Lung (tissue), 12 donors: ENCODE results near the gene TRAPPC12. TPM values are rescaled to one million over a fixed set of nuclear protein-coding genes. Genes with fewer than 3 reads are reported as not detected.
"Not testable (repeated sequence)": the region's sequence is repeated elsewhere in the genome, so short reads cannot be mapped to it uniquely, and the experiment has no call there.

Experiments
- ATAC-seq: fragments of 200-7000 bp; cut with Tn5 transposase; one replicate; pipeline ENCODE4 v1.9.1; 2020; ENCODE audit warnings: moderate number of reproducible peaks; ENCODE audit not compliant: insufficient read depth, low FRiP score
- DNase-seq, 3 donors: peaks; one replicate each; pipeline ENCODE4 v3.0.0-alpha.2; 2013 to 2017
- H3K27ac ChIP-seq, 2 donors: one replicate each; pipeline ENCODE4 v1.5.1; 2013; ENCODE audit warnings: mild to moderate bottlenecking in 2 of 2, moderate library complexity in 2 of 2, control low read depth in 1 of 2, inconsistent platforms in 1 of 2, low read depth in 1 of 2, low read length in 1 of 2
- H3K27me3 ChIP-seq, 3 donors: one replicate each; pipeline ENCODE4 v1.5.1; 2013; ENCODE audit warnings: low read length in 2 of 3; ENCODE audit not compliant: control insufficient read depth in 3 of 3, insufficient read depth in 3 of 3
- H3K36me3 ChIP-seq, 4 donors: one replicate each; pipeline ENCODE4 v1.5.1; 2013; ENCODE audit warnings: low read length in 4 of 4, mild to moderate bottlenecking in 1 of 4, moderate library complexity in 1 of 4; ENCODE audit not compliant: control insufficient read depth in 4 of 4, insufficient read depth in 4 of 4
- H3K4me1 ChIP-seq, 5 donors: one replicate each; pipeline ENCODE4 v1.5.1; 2013; ENCODE audit warnings: low read length in 5 of 5, mild to moderate bottlenecking in 2 of 5, moderate library complexity in 1 of 5; ENCODE audit not compliant: control insufficient read depth in 5 of 5, insufficient read depth in 5 of 5
- H3K4me3 ChIP-seq: one replicate; pipeline ENCODE4 v1.5.1; 2013; ENCODE audit warnings: mild to moderate bottlenecking, control low read depth, moderate library complexity
- H3K9ac ChIP-seq, 2 donors: one replicate each; pipeline ENCODE4 v1.5.1; 2013; ENCODE audit warnings: low read length in 2 of 2, control low read depth in 1 of 2; ENCODE audit not compliant: insufficient read depth in 1 of 2
- H3K9me3 ChIP-seq, 4 donors: one replicate each; pipeline ENCODE4 v1.5.1; 2013; ENCODE audit warnings: low read length in 3 of 4, mild to moderate bottlenecking in 1 of 4, moderate library complexity in 1 of 4; ENCODE audit not compliant: control insufficient read depth in 4 of 4, insufficient read depth in 3 of 4
- CTCF ChIP-seq: IDR thresholded peaks from 2 replicates; pipeline ENCODE4 v1.5.1; 2012; ENCODE audit warnings: mild to moderate bottlenecking; ENCODE audit errors: control extremely low read depth, extremely low read depth
- WGBS, 2 donors: extraction: QIAGEN DNeasy Blood & Tissue Kit; methylation state at CpG; one replicate each; pipeline ENCODE4 v1.1.7; 2013; 5-methylcytosine and 5-hydroxymethylcytosine counted together
- polyA plus RNA-seq, 2 donors: library from polyadenylated mRNA; stranded (reverse); fragments of 200-250 nt; gene quantifications; one replicate each; pipeline ENCODE4 v1.2.1, GENCODE V29; 2013
- total RNA-seq, 2 donors: library from RNA; depleted of rRNA in 1 of 2; stranded (reverse); fragments of >200 nt in 1 of 2; gene quantifications; one replicate each; pipeline ENCODE4 v1.2.1, GENCODE V29; 2014 to 2021
- donor health status: control.
- donor health status: control.
- donor health status: Bipolar disorder and iron deficiency.
- donor health status: healthy.
- donor health status: DM: yes; HTN: yes; CAD: no.

The TRAPPC12 gene
- total and polyA plus RNA-seq, 4 donors = 49.9 to 117 (median 91.0) TPM

GRCh38 chr2:3513026-3513810, 133.7 kb downstream of the TRAPPC12 start:
- no peak overlapping the region for H3K27ac ChIP-seq
- H3K4me3 ChIP-seq = no peak overlapping the region
- 96 to 99% methylated on average over 3 of the region's 3 CpGs for WGBS, 2 donors
- no peaks in the 10 kb centered on the region for H3K27me3 ChIP-seq
- no peak for ATAC-seq
- H3K36me3 ChIP-seq = peaks cover 16 to 26% (median 19%) of the 10 kb centered on the region in 4 donors
- no peaks in the 10 kb centered on the region for H3K9me3 ChIP-seq
- H3K4me1 ChIP-seq = peaks cover 0 to 7% (median 1%) of the 10 kb centered on the region in 5 donors
- H3K9ac ChIP-seq = no peak overlapping the region
- TF ChIP-seq CTCF = no peak
- DNase-seq = no peak

- WGBS, 2 donors = 85 to 98% methylated on average over 5 of the region's 5 CpGs
These were observed 135.9 kb downstream of the TRAPPC12 start for GRCh38 chr2:3515438-3515837.

GRCh38 chr2:3516831-3517230, 137.3 kb downstream of the TRAPPC12 start:
- DNase-seq = no peak
- no peak for ATAC-seq
- peaks cover 0 to 18% (median 6%) of the 10 kb centered on the region in 5 donors for H3K4me1 ChIP-seq
- WGBS, 2 donors = 95 to 96% methylated on average over 3 of the region's 3 CpGs
- no peaks in the 10 kb centered on the region for H3K27me3 ChIP-seq
- no peak overlapping the region for H3K9ac ChIP-seq
- no peak overlapping the region for H3K27ac ChIP-seq
- H3K36me3 ChIP-seq = peaks cover 13 to 17% (median 14%) of the 10 kb centered on the region in 4 donors
- TF ChIP-seq CTCF = no peak
- no peaks in the 10 kb centered on the region for H3K9me3 ChIP-seq
- no peak overlapping the region for H3K4me3 ChIP-seq

More at GRCh38 chr2:3515438-3515837, 135.9 kb downstream of the TRAPPC12 start:
- not testable (repeated sequence) for DNase-seq, ATAC-seq, H3K27ac ChIP-seq, H3K9me3 ChIP-seq, H3K4me3 ChIP-seq, H3K27me3 ChIP-seq, H3K9ac ChIP-seq
- H3K36me3 ChIP-seq = peaks cover 16 to 24% (median 19%) of the 10 kb centered on the region in 4 donors
- H3K4me1 ChIP-seq = peaks cover 0 to 18% (median 3%) of the 10 kb centered on the region in 5 donors

GRCh38 chr2:3517948-3518495, 138.5 kb downstream of the TRAPPC12 start:
- no peak for TF ChIP-seq CTCF
- Histone ChIP-seq H3K9ac (peak overlapping the region in 1 of 2 donors; percentile 66), H3K27ac (peak overlapping the region; percentile 96 to 97), H3K27me3 (no peaks in the 10 kb centered on the region), H3K4me3 (peak overlapping the region; percentile 86), H3K4me1 (peaks cover 3 to 23% (median 6%) of the 10 kb centered on the region in 5 donors), H3K9me3 (no peaks in the 10 kb centered on the region), H3K36me3 (peaks cover 3 to 5% (median 5%) of the 10 kb centered on the region in 4 donors)
- no peak for DNase-seq
- no peak for ATAC-seq
- WGBS, 2 donors = 31 to 33% methylated on average over 3 of the region's 3 CpGs
